Kidney glomerular epithelial cell (primary cell): Measurements from ENCODE around the gene LIMS2.

Experiments
- DNase-seq: peaks from one replicate; lab custom pipeline; 2025; lab: John Stamatoyannopoulos, UW

LIMS2 gene

DNA sequence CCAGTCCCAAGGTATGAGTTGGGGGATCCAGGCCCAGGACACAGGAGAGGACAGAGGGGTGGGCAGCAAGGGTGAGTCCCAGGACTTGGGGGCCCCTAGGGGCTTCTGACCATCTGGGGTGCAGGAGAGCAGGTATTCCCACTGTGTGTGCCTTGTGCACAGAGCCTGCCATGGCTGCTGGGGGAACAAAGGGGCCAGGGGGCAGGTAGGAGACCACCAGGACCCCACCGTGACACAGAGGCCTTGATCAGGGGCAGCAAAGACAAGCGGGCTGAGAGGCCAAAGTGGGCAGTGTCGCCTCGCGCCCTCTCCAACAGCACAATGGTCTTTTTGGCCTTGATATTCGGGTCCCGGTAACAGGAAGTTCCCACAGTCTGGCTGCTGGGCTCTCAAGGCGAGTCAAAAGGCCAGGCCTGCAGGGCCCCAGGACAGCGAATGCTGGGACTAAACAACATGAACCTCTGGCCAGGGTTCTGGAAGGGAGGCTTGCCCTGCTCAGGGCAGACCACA is 41.7 kb downstream of the LIMS2 start:
- no peak for DNase-seq

DNA sequence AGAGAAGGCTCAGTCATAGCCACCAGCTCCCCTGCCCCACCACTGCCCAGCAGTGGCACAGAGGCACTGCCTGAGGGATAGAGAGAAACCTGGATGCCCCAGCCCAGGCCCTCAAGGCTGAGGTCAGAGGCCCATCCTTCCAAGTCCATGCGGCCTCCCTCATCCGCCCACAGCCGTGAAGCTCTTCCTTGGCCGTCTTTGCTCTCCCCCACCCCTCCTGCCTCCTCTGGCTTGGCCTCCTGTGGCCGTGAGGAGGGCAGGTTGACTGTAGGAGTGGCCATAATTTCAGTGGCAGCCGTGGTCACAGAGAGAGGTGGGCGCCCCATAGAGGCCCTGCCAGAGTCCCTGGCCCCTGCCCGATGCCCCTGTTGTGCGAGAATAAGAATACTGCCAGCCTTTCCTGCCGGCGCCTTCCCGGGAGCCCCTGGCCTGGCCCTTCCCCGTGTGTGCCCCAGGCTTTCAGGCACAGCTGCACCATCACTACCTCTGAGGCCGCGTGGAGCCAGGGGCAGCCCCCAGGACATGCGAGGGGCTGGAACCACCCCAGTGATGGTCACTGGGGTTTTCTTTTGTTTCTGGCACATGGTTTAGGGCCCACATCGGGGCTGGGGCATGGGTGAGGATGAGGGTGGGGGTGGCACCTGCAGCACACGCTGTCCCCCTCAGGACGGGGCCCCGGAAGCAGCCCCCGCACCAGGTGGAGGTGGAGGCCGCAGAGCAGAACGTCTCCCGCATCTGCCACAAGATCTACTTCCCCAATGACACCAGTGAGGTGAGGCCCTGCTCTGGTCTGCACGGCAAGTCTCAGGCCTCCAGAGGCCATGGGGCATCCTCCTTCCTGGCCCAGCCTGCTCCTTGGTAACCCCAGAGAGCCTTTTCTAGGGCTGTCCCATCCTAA is 42.5 kb downstream of the LIMS2 start:
- DNase-seq: no peak

DNA sequence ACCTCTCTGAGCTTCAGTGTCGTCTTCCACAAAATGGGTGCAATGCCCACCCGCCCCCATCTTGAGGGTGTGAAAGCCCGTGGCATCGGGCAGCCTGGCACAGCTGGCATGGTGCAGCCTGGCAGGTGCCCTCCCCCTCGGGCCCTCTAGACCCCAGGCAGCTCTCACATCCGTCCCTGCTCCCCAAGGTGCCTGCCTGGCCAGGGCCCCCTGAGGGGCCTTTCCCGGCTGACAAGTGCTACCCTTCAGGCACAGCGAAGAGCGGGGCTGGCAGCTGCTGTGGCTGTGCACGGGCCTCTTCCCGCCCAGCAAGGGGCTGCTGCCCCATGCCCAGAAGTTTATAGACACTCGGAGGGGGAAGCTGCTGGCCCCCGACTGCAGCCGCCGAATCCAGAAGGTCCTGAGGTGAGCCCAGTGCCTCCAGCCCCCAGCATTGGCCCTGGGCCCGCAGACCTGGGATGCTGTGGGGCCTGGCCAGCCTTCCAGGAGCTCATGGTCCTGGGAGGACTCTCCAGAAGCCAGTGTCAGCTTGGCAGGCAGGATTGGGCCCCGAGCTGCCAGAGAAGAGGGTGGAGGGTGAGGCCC is 43.2 kb downstream of the LIMS2 start:
- no peak for DNase-seq

DNA sequence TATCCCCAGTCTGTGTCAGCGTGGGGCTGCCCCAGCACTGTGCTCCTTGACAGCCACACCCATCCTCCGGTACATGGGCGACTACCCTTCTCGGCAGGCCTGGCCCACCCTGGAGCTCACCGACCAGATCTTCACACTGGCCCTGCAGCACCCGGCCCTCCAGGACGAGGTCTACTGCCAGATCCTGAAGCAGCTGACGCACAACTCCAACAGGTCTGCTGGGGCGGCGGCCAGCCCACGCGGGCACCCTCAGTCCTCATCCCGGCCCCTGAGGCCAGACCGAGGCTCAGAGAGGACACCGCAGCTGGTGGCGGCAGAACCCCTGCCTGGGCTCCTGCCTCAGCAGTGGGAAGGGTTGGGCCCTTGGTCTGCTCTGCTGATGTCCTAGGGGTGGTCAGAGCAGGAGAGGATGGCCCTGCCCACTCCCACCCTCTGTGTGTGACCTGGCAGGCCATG is 43.8 kb downstream of the LIMS2 start:
- DNase-seq: no peak

DNA sequence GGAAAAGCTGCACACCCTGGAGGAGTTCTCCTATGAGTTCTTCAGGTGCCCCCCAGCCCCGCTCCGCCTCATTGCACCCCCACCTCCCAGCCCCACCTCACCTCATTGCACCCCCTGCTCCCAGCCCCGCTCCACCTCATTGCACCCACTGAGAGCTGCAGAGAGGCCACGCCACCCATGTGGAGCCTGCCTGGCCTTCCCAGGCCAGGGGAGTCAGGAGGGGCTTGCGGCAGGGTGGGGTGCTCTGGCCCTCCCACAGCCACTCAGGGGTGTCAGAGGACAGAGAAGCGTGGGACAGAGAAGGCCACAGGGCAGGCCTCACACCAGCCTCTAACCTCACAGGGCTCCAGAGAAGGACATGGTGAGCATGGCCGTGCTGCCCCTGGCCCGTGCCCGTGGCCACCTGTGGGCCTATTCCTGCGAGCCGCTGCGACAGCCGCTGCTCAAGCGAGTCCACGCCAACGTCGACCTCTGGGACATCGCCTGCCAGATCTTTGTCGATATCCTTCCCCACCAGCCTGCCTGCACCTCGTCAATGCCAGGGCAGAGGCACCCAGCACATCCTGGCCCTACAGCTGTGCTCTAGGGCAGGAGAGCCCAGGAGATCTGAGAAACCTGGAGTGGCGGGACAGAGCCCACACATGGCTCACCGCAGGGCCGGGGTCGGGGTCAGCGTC is 44.3 kb downstream of the LIMS2 start:
- DNase-seq: no peak

DNA sequence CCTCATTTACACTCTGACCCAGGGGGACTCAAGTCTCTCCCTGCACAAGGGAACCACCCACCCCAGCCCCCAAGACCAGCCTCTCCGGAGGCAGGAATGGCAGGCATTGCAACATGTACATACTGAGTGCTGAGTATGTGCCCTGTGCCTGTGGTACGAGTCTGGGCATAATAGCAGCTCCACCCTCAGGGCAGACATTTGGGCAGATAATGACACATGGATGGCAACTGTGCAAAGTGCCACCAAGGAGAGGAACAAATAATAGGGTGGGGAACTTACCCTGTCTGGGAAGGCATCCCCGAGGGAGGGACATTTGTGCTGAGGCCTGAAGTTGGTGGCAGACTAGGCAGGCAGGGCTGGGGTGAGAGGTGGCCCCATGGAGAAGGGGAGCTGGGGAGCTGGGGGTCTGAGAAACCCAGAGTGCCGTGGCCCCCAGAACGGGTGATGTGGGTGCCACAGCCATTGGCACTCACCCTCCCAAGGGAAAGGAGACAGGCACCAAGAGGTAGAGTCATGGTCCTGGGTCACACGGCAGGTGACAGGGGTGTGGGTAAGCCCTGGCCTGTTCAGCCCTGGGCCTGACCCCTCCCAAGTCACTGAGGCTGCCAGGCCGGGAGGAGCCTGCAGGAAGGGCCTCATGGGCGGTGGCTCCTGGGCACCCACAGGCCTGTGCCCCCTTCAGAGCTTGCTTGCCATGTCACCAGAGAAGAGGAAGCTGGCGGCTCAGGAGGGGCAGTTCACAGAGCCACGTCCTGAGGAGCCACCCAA is 45.0 kb downstream of the LIMS2 start:
- DNase-seq: no peak

DNA sequence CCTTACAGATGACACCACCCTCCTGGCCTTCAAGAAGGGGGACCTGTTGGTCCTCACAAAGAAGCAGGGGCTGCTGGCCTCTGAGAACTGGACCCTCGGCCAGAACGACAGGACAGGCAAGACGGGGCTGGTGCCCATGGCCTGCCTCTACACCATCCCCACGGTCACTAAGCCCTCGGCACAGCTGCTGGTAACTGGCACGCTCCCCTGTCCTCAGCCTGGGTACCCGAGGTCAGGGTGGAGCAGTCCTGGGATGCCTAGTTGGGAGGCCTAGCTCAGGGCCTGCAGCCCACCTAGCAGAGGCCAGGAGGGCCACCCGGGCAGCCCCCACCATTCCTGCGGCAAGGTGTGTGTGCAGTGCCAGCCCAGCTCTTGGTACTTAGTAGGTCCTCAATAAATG is 45.7 kb downstream of the LIMS2 start:
- no peak for DNase-seq

DNA sequence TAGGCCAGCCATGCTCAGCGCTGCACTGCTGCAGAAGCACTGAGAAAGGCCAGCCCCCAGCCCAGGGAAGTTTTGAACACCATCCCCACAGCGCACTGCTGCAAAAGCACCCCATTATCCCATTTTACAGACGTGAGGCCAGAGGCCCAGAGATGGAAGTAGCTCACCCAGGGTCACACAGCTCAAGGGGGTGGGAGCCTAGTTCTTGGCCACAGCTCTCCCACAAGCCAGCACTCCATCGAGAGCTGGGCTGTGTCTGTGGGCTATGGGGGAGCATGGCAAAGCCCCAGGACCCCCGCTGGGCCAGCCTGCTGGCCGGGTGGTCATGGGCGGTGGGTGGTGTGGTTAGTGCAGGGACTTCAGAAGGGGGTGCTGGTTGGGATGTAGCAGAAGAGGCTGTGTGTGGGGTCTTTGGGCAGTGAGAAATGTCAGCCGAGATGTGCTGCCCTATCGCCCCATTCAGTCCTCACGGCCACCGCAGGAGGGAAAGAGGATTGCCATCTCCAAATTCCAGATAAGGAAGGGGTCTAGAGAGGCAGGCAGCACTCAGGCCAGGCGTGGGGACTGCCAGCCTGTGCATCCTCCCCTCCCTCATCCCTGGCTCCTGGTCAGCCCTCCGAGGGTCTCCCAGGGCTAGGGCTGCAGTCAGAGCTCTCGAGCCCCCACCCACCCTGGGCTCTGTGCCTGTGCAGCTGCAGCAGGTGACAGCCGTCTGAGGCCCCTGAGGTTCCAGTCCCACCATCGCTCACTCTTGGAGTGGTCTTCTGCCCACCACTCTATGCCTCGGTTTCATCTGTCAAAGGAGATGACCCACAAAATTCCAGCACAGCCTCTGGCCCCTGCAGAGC is 46.3 kb downstream of the LIMS2 start:
- DNase-seq: no peak

DNA sequence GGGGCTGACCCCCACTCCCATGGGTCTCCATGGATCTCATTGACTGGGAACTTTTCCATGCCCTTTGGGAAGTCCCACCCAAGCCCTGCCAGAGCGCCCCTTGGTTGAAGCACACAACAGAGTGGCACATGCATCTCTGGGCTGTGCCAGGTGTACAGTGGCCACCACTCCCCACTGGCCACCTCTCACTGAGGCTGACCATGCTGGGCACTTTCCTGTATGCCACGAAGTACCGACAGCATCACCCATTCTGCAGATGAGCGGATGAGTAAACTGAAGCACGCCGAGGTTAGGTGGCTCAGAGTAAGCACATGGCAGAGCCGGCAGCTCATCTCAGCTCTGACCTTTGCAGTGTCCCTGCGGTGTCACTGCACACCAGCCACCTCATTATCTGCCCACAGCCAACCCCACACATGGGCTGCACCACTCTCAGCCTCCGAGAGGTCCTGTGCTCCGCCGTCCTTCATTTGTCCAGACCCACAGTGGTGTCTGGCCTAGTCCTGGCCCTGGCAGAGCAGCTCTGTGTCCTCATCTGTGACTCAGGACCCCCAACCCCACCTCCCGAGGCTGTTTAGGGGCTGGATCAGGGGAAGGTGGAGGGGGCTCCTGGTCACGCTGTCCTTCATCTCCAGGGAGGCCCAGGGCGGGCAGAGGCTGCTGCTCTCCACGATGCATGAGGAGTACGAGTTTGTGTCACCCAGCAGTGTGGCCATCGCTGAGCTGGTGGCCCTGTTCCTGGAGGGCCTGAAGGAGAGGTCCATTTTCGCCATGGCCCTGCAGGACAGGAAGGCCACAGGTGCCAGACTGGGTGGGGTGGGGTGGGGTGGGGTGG is 47.4 kb downstream of the LIMS2 start:
- no peak for DNase-seq

DNA sequence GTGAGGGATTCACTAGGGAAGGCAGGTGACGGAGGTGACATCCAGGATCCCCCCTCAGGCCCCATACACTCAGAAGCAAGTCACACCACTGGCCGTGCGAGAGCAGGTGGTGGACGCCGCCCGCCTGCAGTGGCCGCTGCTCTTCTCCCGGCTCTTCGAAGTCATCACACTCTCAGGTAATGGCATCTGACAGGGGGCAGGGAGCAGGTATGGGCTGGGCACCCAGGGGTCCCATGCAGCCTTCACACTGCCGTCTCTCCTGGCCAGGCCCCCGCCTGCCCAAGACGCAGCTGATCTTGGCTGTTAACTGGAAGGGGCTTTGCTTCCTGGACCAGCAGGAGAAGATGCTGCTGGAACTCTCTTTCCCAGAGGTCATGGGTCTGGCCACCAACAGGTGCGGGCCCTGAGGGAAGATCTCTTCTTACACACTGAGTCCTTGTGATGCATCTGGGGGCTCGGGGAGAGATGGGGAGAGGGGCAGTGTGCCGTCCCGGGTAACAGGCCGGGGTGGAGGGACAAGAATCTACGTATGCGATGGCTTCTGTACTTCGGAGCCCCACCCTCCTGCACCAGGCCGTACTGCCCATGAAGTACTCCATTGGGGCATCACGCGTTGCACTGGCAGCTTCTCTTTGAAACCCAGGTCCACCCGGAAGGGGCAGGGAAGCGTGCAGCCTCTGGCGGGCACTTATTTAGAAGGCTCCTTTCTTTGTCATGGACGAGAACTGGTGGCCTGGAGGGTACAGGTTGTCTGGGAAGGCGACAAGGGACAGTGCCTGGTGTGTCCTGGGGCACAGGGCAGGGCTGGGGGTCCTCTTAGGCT is 48.2 kb downstream of the LIMS2 start:
- DNase-seq: no peak

DNA sequence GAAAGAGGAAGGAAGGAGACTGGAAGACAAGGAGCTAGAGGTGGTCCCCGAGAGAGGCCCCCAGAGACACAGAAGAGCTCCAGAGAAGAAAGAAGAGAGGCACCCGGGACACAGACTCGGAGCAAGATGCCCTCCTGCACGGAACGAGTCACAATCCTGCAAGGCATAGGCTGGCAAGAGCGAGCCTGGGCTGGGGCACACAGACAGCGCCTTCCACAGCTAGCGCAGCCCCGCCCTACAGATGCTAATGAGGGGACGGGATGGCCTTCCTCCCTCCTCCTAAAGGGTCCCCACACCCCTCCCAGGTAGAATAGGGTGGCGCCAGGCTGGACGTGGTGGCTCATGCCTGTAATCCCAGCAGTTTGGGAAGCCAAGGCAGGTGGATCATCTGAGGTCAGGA is 49.2 kb downstream of the LIMS2 start:
- DNase-seq: no peak

DNA sequence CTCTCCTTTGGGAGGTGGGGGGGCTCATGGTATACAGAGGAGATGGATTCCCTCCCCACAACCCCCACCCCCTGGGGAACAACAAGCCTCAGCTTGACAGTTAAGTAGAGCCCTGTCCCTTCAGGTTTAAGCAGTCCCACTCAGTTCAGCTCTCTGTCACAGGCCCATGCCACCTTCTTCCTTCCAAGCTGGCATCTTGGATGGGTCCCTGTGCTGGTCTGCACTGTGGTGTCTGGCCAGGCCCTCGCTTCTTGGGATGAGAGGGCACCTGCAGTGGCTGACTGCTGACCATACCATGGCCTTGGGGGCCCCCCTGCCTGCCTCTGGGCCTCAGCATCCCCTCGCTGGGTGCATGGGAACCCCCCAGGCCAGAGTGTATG is 49.8 kb downstream of the LIMS2 start:
- DNase-seq: no peak

DNA sequence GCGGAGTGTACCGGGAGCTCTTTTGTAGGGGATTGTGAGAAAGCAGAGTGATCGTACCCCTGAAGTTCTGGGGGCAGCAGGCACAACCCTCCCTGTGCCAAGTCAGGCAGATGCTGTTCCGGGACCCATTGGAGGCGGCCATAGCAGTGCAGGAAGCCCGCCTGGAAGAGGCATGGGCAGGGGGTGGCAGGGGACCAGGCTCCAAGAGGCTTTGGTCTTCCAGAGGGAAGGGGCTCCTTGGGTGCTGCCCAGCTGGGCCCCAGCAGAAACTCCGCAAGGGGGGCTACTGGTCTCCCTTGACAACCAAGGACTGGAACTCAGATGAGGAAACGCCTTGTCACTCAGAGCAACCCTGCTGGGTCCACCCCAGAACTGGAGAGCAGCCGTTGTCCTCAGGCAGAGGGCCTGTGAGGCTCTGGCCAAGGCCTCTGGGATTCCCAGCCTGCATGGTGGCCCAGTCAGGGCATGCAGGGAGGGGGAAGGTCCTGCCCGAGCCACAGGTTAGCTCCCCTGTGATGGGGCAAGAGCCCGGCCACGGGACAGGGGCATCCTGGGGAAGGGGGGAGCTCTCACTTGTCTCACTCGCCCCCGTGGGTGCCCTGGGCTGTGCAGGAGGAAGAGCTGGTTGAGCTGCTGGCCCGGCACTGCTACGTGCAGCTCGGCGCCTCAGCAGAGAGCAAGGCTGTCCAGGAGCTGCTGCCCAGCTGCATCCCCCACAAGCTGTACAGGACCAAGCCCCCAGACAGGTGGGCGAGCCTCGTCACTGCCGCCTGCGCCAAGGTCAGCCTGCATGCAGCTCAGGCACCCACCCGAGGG is 50.4 kb downstream of the LIMS2 start:
- DNase-seq: no peak

DNA sequence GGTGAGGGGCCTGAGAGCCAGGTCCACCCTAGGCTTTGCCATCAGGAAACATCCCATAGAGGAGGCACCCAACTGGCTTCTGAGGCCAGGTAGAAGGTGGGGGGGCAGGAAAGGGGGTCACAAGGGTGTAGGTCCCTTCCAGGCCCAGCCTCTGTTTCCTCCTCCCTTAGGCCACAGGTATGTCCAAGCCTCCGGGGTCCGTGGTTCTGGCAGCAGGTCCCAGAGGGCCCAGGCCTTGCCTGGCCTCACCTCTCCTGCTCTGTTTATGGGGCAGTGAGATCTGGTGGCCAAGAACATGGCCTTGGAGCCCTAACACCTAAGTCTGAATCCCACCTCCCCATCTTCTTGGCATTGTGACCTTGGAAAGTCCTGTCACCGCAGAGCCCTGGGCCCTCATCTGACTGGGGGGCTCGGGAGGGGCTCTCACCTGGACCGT is 51.0 kb downstream of the LIMS2 start:
- no peak for DNase-seq

DNA sequence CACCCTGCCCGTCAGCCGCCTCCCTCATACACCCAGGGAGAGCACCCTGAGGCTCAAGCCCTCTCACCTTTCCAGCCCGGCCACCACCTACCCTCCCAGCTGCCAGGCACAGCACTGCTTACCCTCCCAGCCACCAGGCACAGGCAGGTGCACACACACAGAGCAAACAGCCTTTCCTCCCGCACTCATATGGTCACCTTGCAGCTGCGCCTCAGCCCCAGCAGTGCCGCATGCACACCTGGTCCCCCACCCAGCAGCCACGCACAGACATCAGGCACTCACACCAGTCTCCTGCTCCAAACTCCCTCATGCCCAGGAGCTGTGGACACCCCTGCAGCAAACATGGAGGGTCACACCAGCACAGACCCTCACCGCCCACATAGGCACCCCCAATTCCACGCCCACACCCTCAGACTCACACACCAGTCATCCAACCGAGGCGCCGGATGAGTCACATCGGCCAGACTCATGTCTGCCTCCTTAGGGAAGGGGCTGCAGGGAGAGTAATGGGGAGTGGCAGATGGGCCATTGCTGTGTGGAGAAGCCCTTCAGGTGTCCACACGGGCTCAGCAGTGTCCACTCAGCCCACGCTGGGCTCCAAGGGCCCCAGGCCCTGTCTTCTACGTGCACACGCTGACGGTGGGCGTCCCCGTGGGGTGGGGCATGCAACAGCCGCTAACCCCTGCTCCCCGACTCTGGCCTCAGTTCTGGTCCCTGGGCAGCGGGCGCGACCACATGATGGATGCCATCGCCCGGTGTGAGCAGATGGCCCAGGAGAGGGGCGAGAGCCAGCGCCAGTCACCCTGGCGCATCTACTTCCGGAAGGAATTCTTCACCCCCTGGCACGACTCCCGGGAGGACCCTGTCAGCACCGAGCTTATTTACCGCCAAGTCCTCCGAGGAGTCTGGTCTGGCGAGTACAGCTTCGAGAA is 51.7 kb downstream of the LIMS2 start:
- DNase-seq: no peak

DNA sequence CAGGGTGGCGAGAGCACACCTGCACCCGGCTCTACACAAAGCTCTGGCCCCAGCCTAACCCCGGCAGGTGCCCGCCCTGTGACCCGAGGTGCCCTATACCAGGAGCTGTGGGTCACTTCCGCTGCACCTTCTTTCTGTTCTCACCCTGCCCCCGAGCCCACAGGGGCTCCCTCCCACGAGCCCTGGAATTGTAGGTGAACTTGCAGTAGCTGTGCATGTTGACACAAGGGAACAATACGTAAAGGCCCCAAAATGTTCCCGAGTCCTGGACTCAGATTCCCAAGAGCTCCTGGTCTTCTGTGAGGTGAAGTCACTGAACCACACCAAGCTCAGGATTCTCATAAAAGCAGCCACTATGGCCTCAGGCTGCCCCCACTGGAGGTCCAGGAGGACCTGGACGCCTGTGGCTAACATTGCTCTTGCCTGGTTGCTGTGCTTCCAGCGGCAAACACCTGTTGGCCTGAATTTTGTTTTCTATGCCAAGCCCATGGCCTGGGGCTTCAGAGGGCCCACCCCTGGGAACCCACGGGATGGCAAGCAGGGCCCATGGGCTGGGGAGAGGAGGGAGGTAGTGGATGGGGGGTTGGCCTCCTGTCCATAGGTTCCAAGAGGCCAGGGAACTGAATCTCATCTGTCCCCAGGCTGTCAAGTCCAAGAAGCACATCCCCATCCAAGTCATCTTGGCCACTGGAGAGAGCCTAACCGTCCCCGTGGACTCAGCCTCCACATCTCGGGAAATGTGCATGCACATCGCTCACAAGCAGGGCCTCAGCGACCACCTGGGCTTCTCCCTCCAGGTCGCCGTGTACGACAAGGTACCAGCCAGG is 52.6 kb downstream of the LIMS2 start:
- DNase-seq: no peak
